NCI-H1105 treated with DMSO at 0.1 percent for 48 hours (cell line): ENCODE measurements around the gene SOX1.
A peak's percentile ranks its signal among the peaks of the same experiment; 100 is the strongest.

Experiments
- DNase-seq: peaks from one replicate; lab custom pipeline; 2025; lab: John Stamatoyannopoulos, UW

Gene SOX1

GRCh38 chr13:112072534-112073244, 5.7 kb downstream of the SOX1 start:
- DNase-seq = peak; percentile 97

GRCh38 chr13:112073245-112074138, 6.5 kb downstream of the SOX1 start:
- DNase-seq = peak; percentile 83

GRCh38 chr13:112074139-112074865, 7.4 kb downstream of the SOX1 start:
- DNase-seq = no peak

GRCh38 chr13:112077729-112078128, 10.8 kb downstream of the SOX1 start:
- DNase-seq = no peak

GRCh38 chr13:112078216-112078615, 11.3 kb downstream of the SOX1 start:
- no peak for DNase-seq

- DNase-seq = no peak
These were observed 12.1 kb downstream of the SOX1 start for GRCh38 chr13:112078879-112079531.

GRCh38 chr13:112079696-112080095, 12.7 kb downstream of the SOX1 start:
- DNase-seq = no peak

- DNase-seq = no peak
These were observed 17.0 kb downstream of the SOX1 start for GRCh38 chr13:112083971-112084370.

- DNase-seq = no peak
These were observed 25.5 kb downstream of the SOX1 start for GRCh38 chr13:112092453-112092852.

GRCh38 chr13:112095354-112095753, 28.4 kb downstream of the SOX1 start:
- no peak for DNase-seq

- no peak for DNase-seq
These were observed 30.0 kb downstream of the SOX1 start for GRCh38 chr13:112096959-112097358.

GRCh38 chr13:112097770-112098169, 30.8 kb downstream of the SOX1 start:
- DNase-seq = no peak

- DNase-seq = no peak
These were observed 31.8 kb downstream of the SOX1 start for GRCh38 chr13:112098699-112099098.

- DNase-seq = no peak
These were observed 34.5 kb downstream of the SOX1 start for GRCh38 chr13:112101360-112101930.

- peak; percentile 76 for DNase-seq
These were observed 35.3 kb downstream of the SOX1 start for GRCh38 chr13:112102243-112102642.

GRCh38 chr13:112103260-112103838, 36.4 kb downstream of the SOX1 start:
- DNase-seq = no peak

GRCh38 chr13:112103961-112104880, 37.3 kb downstream of the SOX1 start:
- DNase-seq = no peak

- DNase-seq = no peak
These were observed 37.9 kb downstream of the SOX1 start for GRCh38 chr13:112104881-112105234.

GRCh38 chr13:112105244-112105681, 38.3 kb downstream of the SOX1 start:
- DNase-seq = no peak

GRCh38 chr13:112105892-112106291, 38.9 kb downstream of the SOX1 start:
- no peak for DNase-seq
